Measurements from ENCODE around the gene GABRG3.

Gene GABRG3

DNA sequence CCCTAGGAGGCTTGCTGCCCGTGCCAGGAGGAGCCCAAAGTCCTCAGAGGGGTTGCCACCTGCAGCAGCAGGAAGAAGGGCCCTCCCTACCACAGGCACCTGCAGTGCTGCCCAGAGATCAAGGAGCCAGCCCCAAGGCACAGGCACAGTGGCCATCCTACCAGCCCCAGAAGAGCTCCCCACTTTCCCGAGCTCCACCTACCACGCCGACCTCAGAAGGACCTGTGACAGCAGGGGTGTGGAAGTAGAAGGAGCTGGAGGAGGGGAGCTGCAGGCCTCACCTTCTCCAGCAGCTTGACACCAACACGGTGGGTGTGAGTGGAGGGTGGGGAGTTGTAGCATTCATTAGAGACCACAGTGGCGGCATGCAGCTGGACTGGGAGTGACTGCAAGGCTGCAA lies 485.8 kb downstream of the GABRG3 start:
- DNase-seq (ENCODE audit: low spot score): no peak
- TF ChIP-seq, protein P1, sequence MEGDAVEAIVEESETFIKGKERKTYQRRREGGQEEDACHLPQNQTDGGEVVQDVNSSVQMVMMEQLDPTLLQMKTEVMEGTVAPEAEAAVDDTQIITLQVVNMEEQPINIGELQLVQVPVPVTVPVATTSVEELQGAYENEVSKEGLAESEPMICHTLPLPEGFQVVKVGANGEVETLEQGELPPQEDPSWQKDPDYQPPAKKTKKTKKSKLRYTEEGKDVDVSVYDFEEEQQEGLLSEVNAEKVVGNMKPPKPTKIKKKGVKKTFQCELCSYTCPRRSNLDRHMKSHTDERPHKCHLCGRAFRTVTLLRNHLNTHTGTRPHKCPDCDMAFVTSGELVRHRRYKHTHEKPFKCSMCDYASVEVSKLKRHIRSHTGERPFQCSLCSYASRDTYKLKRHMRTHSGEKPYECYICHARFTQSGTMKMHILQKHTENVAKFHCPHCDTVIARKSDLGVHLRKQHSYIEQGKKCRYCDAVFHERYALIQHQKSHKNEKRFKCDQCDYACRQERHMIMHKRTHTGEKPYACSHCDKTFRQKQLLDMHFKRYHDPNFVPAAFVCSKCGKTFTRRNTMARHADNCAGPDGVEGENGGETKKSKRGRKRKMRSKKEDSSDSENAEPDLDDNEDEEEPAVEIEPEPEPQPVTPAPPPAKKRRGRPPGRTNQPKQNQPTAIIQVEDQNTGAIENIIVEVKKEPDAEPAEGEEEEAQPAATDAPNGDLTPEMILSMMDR (IDR thresholded peaks at IDR 0.05; ENCODE audit: extremely low read depth, insufficient read depth, missing control alignments): no peak
- in situ Hi-C loops (cut with MboI; ENCODE audit: low pct_unique_long_range_greater_than_20kb, low sequenced_read_pairs, unreplicated experiment): no loop called here

GRCh38 chr15:27457766-27458165 lies 486.8 kb downstream of the GABRG3 start:
- no peak for DNase-seq (ENCODE audit: low spot score)
- in situ Hi-C loops (cut with MboI; ENCODE audit: low pct_unique_long_range_greater_than_20kb, low sequenced_read_pairs, unreplicated experiment): no loop called here
- TF ChIP-seq, protein P1 (IDR thresholded peaks at IDR 0.05; ENCODE audit: extremely low read depth, insufficient read depth, missing control alignments): no peak

GRCh38 chr15:27458345-27459084 lies 487.5 kb downstream of the GABRG3 start:
- TF ChIP-seq, protein P1 (IDR thresholded peaks at IDR 0.05; ENCODE audit: extremely low read depth, insufficient read depth, missing control alignments): no peak
- no peak for DNase-seq (ENCODE audit: low spot score)
- in situ Hi-C loops (cut with MboI; ENCODE audit: low pct_unique_long_range_greater_than_20kb, low sequenced_read_pairs, unreplicated experiment): no loop called here

- in situ Hi-C loops (cut with MboI; ENCODE audit: low pct_unique_long_range_greater_than_20kb, low sequenced_read_pairs, unreplicated experiment): no loop called here
- DNase-seq (ENCODE audit: low spot score): no peak
- TF ChIP-seq, protein P1 (IDR thresholded peaks at IDR 0.05; ENCODE audit: extremely low read depth, insufficient read depth, missing control alignments): no peak
Measured at GRCh38 chr15:27459836-27460235, 488.9 kb downstream of the GABRG3 start.

DNA sequence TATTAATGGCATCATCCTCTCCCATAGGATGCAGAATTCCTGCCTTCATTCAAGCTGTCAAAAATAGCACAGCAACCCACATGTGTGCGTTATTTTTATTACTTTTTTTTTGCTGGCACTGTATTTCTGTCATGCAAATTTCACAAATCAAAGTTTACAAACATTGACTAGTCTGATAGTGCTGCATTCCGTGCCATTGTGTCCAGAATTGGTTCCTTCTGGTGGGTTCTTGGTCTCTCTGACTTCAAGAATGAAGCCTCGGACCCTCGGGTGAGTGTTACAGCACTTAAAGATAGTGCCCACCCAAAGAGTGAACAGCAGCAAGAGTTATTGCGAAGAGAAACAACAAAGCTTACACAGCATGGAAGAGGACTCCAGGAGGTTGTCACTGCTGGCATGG lies 490.2 kb downstream of the GABRG3 start:
- DNase-seq (ENCODE audit: low spot score): no peak
- in situ Hi-C loops (cut with MboI; ENCODE audit: low pct_unique_long_range_greater_than_20kb, low sequenced_read_pairs, unreplicated experiment): no loop called here
- TF ChIP-seq, protein P1 (IDR thresholded peaks at IDR 0.05; ENCODE audit: extremely low read depth, insufficient read depth, missing control alignments): no peak

- DNase-seq (ENCODE audit: low spot score): no peak
- TF ChIP-seq, protein P1 (IDR thresholded peaks at IDR 0.05; ENCODE audit: extremely low read depth, insufficient read depth, missing control alignments): no peak
- in situ Hi-C loops (cut with MboI; ENCODE audit: low pct_unique_long_range_greater_than_20kb, low sequenced_read_pairs, unreplicated experiment): no loop called here
Measured at GRCh38 chr15:27463525-27464088, 492.6 kb downstream of the GABRG3 start.
